SKM-1 treated with dmso at 0.1 percent for 144 hours (cell line): ENCODE results near the gene RBM27.
A peak's percentile ranks its signal among the peaks of the same experiment; 100 is the strongest.
"Not testable (repeated sequence)": the region's sequence is repeated elsewhere in the genome, so short reads cannot be mapped to it uniquely, and the experiment has no call there.

Experiments used
- DNase-seq: peaks from one replicate; lab custom pipeline; 2025; ENCODE audit not compliant: unreplicated experiment; lab: John Stamatoyannopoulos, UW

The RBM27 gene

GRCh38 chr5:146206257-146206656, 2.9 kb downstream of the RBM27 start:
- DNase-seq, result no peak

- DNase-seq, result no peak
These were observed 5.6 kb downstream of the RBM27 start for GRCh38 chr5:146208916-146209522.

GRCh38 chr5:146209714-146210113, 6.3 kb downstream of the RBM27 start:
- DNase-seq, result no peak

- DNase-seq, result not testable (repeated sequence)
These were observed 7.4 kb downstream of the RBM27 start for GRCh38 chr5:146210810-146211209.

- DNase-seq, result no peak
These were observed 9.9 kb downstream of the RBM27 start for GRCh38 chr5:146213210-146213826.

GRCh38 chr5:146214881-146215280, 11.5 kb downstream of the RBM27 start:
- not testable (repeated sequence) for DNase-seq

GRCh38 chr5:146218168-146218567, 14.8 kb downstream of the RBM27 start:
- DNase-seq, result no peak

GRCh38 chr5:146219243-146219642, 15.8 kb downstream of the RBM27 start:
- no peak for DNase-seq

- no peak for DNase-seq
These were observed 17.8 kb downstream of the RBM27 start for GRCh38 chr5:146221234-146221633.

GRCh38 chr5:146222005-146222404, 18.6 kb downstream of the RBM27 start:
- DNase-seq, result no peak

GRCh38 chr5:146223179-146223578, 19.8 kb downstream of the RBM27 start:
- no peak for DNase-seq

GRCh38 chr5:146229222-146229621, 25.8 kb downstream of the RBM27 start:
- DNase-seq, result no peak

- no peak for DNase-seq
These were observed 28.8 kb downstream of the RBM27 start for GRCh38 chr5:146232223-146232622.

GRCh38 chr5:146233441-146233840, 30.0 kb downstream of the RBM27 start:
- no peak for DNase-seq

GRCh38 chr5:146238973-146239372, 35.6 kb downstream of the RBM27 start:
- DNase-seq, result no peak

GRCh38 chr5:146240951-146241350, 37.5 kb downstream of the RBM27 start:
- no peak for DNase-seq

- DNase-seq, result no peak
These were observed 39.8 kb downstream of the RBM27 start for GRCh38 chr5:146243247-146243646.

- DNase-seq, result no peak
These were observed 45.2 kb downstream of the RBM27 start for GRCh38 chr5:146248561-146248960.

- DNase-seq, result peak; percentile 63
These were observed 46.4 kb downstream of the RBM27 start for GRCh38 chr5:146249801-146250200.
